LNCAP (cell line): ENCODE data around the gene NAT8L.

Source experiments
- TF ChIP-seq, protein P1 (sequence below): fragments of 450-650 bp; IDR thresholded peaks from 2 replicates; pipeline ENCODE4 v1.5.1; 2017; ENCODE audit warnings: mild to moderate bottlenecking

Gene NAT8L

DNA sequence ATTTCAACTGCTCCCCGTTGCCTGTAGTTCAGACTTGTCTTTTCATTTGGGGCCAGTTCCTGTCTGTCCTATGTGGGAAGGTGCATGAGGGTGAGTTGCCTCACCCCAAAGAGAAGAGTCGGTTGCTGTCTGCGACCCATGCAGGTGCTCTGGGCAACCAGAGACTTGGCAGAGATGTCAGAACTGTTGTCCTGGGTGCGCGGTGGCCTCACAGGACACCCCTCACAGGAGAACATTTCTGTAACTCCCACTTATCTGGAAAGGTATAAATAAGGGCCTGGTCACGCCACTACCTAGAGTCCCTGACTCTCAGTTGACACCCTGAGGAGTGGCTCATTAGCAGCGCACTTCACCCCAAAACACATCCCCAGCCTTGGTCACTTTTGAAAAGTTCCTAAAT, 9.7 kb upstream of the NAT8L start:
- TF ChIP-seq, protein P1, sequence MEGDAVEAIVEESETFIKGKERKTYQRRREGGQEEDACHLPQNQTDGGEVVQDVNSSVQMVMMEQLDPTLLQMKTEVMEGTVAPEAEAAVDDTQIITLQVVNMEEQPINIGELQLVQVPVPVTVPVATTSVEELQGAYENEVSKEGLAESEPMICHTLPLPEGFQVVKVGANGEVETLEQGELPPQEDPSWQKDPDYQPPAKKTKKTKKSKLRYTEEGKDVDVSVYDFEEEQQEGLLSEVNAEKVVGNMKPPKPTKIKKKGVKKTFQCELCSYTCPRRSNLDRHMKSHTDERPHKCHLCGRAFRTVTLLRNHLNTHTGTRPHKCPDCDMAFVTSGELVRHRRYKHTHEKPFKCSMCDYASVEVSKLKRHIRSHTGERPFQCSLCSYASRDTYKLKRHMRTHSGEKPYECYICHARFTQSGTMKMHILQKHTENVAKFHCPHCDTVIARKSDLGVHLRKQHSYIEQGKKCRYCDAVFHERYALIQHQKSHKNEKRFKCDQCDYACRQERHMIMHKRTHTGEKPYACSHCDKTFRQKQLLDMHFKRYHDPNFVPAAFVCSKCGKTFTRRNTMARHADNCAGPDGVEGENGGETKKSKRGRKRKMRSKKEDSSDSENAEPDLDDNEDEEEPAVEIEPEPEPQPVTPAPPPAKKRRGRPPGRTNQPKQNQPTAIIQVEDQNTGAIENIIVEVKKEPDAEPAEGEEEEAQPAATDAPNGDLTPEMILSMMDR, result no peak

DNA sequence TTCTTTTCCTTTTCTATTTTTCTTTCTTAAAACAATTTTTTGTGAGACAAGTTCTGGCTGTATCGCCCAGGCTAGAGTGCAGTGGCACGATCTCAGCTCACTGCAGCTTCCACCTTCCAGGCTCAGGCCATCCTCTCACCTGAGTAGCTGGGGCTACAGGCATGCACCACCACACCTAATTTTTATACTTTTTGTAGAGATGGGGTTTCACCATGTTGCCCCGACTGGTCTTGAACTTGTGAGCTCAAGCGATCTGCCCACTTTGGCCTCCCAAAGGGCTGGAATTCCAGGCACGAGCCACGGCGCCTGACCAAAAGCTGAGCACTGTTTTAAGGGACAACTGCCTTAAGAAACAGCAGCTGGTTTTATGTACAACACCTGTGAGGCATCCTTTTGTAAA, 9.3 kb upstream of the NAT8L start:
- TF ChIP-seq, protein P1, result no peak

DNA sequence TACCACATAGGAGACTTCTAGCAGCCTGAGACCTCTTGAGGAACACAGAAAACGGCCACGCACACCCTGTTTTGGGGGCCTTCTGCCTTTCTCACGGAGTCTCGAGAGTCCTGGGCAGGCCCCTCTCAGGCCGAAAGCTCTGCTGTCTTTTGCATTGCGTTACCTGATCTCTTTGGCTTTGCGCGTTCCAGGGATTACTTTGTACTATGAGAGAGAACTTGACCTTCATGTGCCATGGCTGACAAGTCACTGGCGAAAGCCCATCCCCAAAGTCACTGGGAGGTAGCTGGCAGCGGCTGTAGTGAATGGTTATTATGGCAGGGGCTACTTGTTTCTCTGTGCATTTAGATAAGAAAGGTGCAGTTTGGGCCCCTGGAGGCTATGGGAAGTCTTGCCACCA, 8.0 kb upstream of the NAT8L start:
- TF ChIP-seq, protein P1, result no peak

DNA sequence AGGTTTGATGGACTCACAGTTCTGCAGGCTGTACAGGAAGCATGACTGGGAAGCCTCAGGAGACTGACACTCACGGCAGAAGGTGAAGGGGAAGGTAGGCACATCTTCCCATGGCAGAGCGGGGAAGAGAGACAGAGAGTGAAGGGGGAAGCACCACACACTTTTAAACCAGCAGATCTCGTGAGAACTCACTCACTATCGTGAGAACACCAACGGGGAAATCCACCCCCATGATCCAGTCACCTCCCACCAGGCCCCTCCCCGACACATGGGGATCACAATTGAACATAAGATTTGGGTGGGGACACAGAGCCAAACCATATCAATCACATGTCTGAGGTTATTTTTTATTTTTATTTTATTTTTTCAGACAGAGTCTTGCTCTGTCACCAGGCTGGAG, 4.9 kb upstream of the NAT8L start:
- TF ChIP-seq, protein P1, result no peak

DNA sequence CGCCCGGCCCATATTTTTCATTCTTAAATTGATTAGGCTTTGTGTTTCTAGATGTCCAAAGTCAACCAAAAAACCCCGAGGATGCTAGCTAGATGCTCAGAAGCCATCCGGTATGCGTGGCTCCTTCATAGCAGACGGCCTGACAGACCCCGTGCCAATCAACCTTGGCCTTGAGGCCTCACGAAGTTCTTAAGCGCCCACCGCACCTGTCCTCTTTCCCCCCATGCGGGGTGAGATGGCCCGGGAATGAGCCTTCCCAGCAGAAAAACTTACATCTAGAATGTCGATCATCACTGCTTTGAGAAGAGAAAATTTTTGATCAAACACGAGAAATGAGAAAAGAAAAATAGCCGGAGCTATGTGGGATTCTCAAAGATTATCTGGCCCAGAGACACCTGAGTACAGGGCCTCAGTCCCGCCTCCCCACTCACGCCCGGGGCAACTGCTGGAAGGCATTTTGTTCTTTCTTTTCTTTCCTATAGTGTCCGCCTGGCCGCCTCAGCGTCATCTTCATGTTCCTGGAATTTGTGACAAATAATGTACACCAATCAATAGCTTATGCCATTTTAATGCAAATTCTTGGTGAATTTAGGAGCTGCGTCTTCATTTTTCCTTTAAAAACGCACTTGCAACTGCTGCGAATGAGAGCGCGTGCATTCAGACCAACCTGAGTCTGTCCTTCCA, 1.6 kb upstream of the NAT8L start:
- TF ChIP-seq, protein P1, result no peak

DNA sequence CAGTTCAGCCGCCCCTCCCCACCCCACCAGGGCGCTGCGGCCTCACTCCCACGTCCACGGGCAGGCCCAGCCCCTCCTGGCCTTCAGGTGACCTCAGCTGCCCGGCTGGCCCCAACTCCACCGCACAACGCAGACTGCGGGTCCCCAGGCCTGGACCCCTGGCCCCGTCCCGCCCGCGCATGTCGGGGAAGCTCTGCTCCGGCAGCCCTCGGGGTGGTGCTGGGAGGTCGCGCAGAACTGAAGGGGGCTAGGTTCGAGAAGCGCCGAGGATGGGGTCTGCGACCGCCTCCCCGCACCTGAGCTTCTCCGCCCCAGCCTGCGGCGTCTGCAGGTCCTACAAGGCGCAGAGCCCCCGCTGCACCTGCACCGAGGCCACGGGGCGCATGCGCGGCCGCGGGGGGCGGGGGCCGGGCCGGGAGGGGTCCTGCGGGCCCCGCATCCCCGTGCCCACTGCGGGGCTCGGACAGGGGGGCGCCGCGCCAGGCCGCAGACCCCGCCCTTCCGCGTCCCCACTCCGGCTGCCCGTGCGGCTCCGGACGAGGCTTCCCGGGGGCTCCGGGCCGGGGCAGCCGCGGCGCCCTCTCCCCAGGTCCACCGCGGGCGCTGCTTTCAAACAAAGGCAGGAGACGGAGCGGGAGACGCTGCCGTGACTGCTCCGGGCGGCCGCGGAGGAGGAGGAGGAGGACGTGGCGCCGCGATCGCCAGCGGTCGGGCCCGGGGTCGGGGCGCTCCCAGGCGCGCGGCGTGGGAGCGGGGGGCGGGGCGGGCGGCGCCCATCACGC, 672 bp upstream of the NAT8L start:
- TF ChIP-seq, protein P1, result no peak

DNA sequence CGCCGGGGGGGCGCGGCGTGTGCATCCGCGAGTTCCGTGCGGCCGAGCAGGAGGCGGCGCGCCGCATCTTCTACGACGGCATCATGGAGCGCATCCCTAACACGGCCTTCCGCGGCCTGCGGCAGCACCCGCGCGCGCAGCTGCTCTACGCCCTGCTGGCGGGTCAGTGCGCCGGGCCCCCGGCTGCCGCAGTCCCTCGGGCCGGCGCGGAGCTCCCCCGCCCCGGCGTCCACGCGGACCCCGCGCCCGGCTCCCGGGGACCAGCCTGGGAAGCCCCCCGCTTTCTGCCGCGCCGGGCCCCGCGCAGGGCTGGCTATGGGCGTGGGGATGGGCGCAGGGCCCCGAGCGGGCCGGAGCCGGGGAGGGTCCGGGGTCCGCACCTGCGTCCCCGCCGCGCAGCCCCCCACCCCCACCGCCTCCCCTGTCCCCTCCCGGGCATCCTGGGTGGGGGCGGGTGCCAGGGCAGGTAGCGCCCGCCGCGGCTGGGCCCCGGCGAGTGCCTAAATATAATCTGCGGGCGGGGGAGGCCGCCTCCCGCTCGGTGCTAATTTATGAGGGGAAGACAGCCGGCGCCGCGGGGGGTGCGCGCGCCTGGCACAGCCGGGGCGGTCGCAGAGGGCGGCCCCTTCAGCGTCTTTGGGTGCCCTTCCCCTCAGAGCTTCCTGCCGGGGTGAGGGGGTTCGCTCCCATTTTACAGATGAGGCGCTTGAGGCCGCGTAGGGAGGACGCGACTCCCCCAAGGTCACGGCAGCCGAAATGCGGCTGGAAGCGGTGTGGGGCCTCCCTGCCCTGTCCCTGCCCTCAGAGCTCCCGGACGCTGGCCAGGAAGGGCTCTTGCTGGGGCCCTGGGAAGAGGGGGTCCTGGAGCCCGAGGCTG, 837 bp downstream of the NAT8L start:
- TF ChIP-seq, protein P1, result no peak
